HG02571 (cell line): ENCODE measurements around the gene IFT20.
"Not testable (repeated sequence)": the region's sequence is repeated elsewhere in the genome, so short reads cannot be mapped to it uniquely, and the experiment has no call there.

Source experiments
- ATAC-seq: cut with Tn5 transposase; IDR thresholded peaks from one replicate; pipeline ENCODE4 v1.9.1; 2021; ENCODE audit warnings: mild to moderate bottlenecking, moderate library complexity; ENCODE audit not compliant: unreplicated experiment

IFT20 gene

GRCh38 chr17:28317099-28317965, 17.9 kb downstream of the IFT20 start:
- ATAC-seq = no peak

GRCh38 chr17:28315846-28316705, 19.2 kb downstream of the IFT20 start:
- no peak for ATAC-seq

GRCh38 chr17:28313841-28314240, 21.4 kb downstream of the IFT20 start:
- ATAC-seq = no peak

GRCh38 chr17:28306954-28307401, 28.3 kb downstream of the IFT20 start:
- no peak for ATAC-seq

- ATAC-seq = no peak
Measured at GRCh38 chr17:28298449-28298848, 36.8 kb downstream of the IFT20 start.

- ATAC-seq = no peak
Measured at GRCh38 chr17:28295677-28296578, 39.3 kb downstream of the IFT20 start.

- no peak for ATAC-seq
Measured at GRCh38 chr17:28293994-28294393, 41.3 kb downstream of the IFT20 start.

GRCh38 chr17:28292878-28293277, 42.4 kb downstream of the IFT20 start:
- not testable (repeated sequence) for ATAC-seq

- ATAC-seq = no peak
Measured at GRCh38 chr17:28291780-28292330, 43.4 kb downstream of the IFT20 start.

GRCh38 chr17:28290703-28291102, 44.6 kb downstream of the IFT20 start:
- ATAC-seq = no peak

GRCh38 chr17:28285965-28286364, 49.3 kb downstream of the IFT20 start:
- no peak for ATAC-seq

- ATAC-seq = no peak
Measured at GRCh38 chr17:28282596-28282995, 52.7 kb downstream of the IFT20 start.

GRCh38 chr17:28280826-28281225, 54.4 kb downstream of the IFT20 start:
- no peak for ATAC-seq

- no peak for ATAC-seq
Measured at GRCh38 chr17:28279411-28279810, 55.9 kb downstream of the IFT20 start.
